Kidney (tissue), 22 donors: ENCODE data around the gene RAB3D. TPM values are rescaled to one million over a fixed set of nuclear protein-coding genes. Genes with fewer than 3 reads are reported as not detected.

Experiments
- DNase-seq, 5 donors: peaks; one replicate each; pipeline ENCODE4 v3.0.0-alpha.2; 2013 to 2020
- FAIRE-seq: peaks from 2 replicates; lab custom pipeline; 2012; peaks lifted over from hg19 to GRCh38; lab: Jason Lieb, UNC
- H3K27ac ChIP-seq, 2 donors: one replicate each; pipeline ENCODE4 v1.7.0; 2013; ENCODE audit warnings: low read depth in 2 of 2, low read length in 2 of 2, inconsistent platforms in 1 of 2
- H3K27me3 ChIP-seq: one replicate; pipeline ENCODE4 v1.7.1; 2013; ENCODE audit warnings: low read length, inconsistent platforms; ENCODE audit not compliant: control insufficient read depth, insufficient read depth
- H3K36me3 ChIP-seq, 3 donors: one replicate each; pipeline versions ENCODE4 v1.7.0 to v1.7.1; 2013; ENCODE audit warnings: low read length in 3 of 3, control low read depth in 1 of 3, inconsistent platforms in 1 of 3; ENCODE audit not compliant: insufficient read depth in 3 of 3, control insufficient read depth in 2 of 3
- H3K4me1 ChIP-seq, 3 donors: one replicate each; pipeline versions ENCODE4 v1.7.0 to v1.7.1; 2013; ENCODE audit warnings: low read length in 3 of 3, inconsistent platforms in 1 of 3, low read depth in 1 of 3; ENCODE audit not compliant: control insufficient read depth in 2 of 3, insufficient read depth in 2 of 3
- H3K4me3 ChIP-seq, 3 donors: one replicate each; pipeline versions ENCODE4 v1.7.0 to v1.8.1; 2013; ENCODE audit warnings: low read length in 3 of 3, control low read depth in 1 of 3, inconsistent platforms in 1 of 3
- H3K9ac ChIP-seq, 3 donors: one replicate each; pipeline versions ENCODE4 v1.7.0 to v1.7.1; 2013; ENCODE audit warnings: low read length in 3 of 3, control low read depth in 1 of 3, inconsistent platforms in 1 of 3
- H3K9me3 ChIP-seq, 3 donors: one replicate each; pipeline versions ENCODE4 v1.7.0 to v1.7.1; 2013; ENCODE audit warnings: low read length in 3 of 3, control low read depth in 1 of 3, inconsistent platforms in 1 of 3; ENCODE audit not compliant: control insufficient read depth in 2 of 3, insufficient read depth in 1 of 3
- CTCF ChIP-seq: IDR thresholded peaks from 3 replicates; pipeline ENCODE4 v1.5.1; 2012; ENCODE audit warnings: mild to moderate bottlenecking, moderate library complexity, borderline replicate concordance; ENCODE audit not compliant: insufficient read depth; ENCODE audit errors: extremely low read depth
- intact Hi-C: fragments of 100-400 bp; cut with DNase I; formaldehyde crosslinking; loops from one replicate; pipeline ENCODE4 v1.11.1; 2022
- long read RNA-seq, 10 donors: library from polyadenylated mRNA in 1 of 10; unstranded in 1 of 10; transcript quantifications; one replicate each; pipeline ENCODE4 v2.0.0 and lab custom pipeline, GENCODE V29; 2021 to 2026
- polyA plus RNA-seq: library from polyadenylated mRNA; stranded (reverse); fragments of 350-450 nt; fragmentation: Illumina TruSeq; extraction: RNeasy Lipid Tissue Mini Kit (QIAGEN cat#74804); gene quantifications from one replicate; pipeline ENCODE4 v1.2.3, GENCODE V29; 2014; ENCODE audit warnings: low read depth, low replicate concordance; ENCODE audit not compliant: insufficient read depth
- total RNA-seq: library from RNA; stranded (reverse); fragmentation: NEBNext Ultra II Directional; extraction: Animal tissue kit (Norgen Biotek cat#: 25700); gene quantifications from one replicate; pipeline ENCODE4 v1.2.1, GENCODE V29; 2021
- donor health status: control.
- donor health status: control.
- donor health status: control.
- donor health status: control.
- donor health status: control.
- donor health status: DM: yes; HTN: yes; CAD: no.
- donor health status: Normal renal cell carcinoma (clear cell type).

Gene RAB3D, protein sequence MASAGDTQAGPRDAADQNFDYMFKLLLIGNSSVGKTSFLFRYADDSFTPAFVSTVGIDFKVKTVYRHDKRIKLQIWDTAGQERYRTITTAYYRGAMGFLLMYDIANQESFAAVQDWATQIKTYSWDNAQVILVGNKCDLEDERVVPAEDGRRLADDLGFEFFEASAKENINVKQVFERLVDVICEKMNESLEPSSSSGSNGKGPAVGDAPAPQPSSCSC
- total RNA-seq (80.4 TPM), polyA plus RNA-seq (8.3 TPM)
- long read RNA-seq, donor 1, full-length matches to known transcripts: 2 of 2 reads
- long read RNA-seq, donor 1, partial matches to known transcripts: 0 of 2 reads
- long read RNA-seq, donor 1, other reads (novel, unspliced or antisense): 0 of 2 reads
- long read RNA-seq, donor 2, full-length matches to known transcripts: 4 of 4 reads
- long read RNA-seq, donor 2, partial matches to known transcripts: 0 of 4 reads
- long read RNA-seq, donor 2, other reads (novel, unspliced or antisense): 0 of 4 reads
- long read RNA-seq, donor 3, full-length matches to known transcripts: 5 of 5 reads
- long read RNA-seq, donor 3, partial matches to known transcripts: 0 of 5 reads
- long read RNA-seq, donor 3, other reads (novel, unspliced or antisense): 0 of 5 reads
- long read RNA-seq, donor 4, full-length matches to known transcripts: 3 of 3 reads
- long read RNA-seq, donor 4, partial matches to known transcripts: 0 of 3 reads
- long read RNA-seq, donor 4, other reads (novel, unspliced or antisense): 0 of 3 reads
- long read RNA-seq, donor 5: 0 reads
- long read RNA-seq, donor 6: 0 reads
- long read RNA-seq, donor 7, full-length matches to known transcripts: 58 of 63 reads
- long read RNA-seq, donor 7, partial matches to known transcripts: 2 of 63 reads
- long read RNA-seq, donor 7, other reads (novel, unspliced or antisense): 3 of 63 reads
- long read RNA-seq, donor 8, full-length matches to known transcripts: 3 of 3 reads
- long read RNA-seq, donor 8, partial matches to known transcripts: 0 of 3 reads
- long read RNA-seq, donor 8, other reads (novel, unspliced or antisense): 0 of 3 reads
- long read RNA-seq, donor 9, full-length matches to known transcripts: 2 of 2 reads
- long read RNA-seq, donor 9, partial matches to known transcripts: 0 of 2 reads
- long read RNA-seq, donor 9, other reads (novel, unspliced or antisense): 0 of 2 reads
- long read RNA-seq, donor 10, full-length matches to known transcripts: 1 of 1 reads
- long read RNA-seq, donor 10, partial matches to known transcripts: 0 of 1 reads
- long read RNA-seq, donor 10, other reads (novel, unspliced or antisense): 0 of 1 reads

DNA sequence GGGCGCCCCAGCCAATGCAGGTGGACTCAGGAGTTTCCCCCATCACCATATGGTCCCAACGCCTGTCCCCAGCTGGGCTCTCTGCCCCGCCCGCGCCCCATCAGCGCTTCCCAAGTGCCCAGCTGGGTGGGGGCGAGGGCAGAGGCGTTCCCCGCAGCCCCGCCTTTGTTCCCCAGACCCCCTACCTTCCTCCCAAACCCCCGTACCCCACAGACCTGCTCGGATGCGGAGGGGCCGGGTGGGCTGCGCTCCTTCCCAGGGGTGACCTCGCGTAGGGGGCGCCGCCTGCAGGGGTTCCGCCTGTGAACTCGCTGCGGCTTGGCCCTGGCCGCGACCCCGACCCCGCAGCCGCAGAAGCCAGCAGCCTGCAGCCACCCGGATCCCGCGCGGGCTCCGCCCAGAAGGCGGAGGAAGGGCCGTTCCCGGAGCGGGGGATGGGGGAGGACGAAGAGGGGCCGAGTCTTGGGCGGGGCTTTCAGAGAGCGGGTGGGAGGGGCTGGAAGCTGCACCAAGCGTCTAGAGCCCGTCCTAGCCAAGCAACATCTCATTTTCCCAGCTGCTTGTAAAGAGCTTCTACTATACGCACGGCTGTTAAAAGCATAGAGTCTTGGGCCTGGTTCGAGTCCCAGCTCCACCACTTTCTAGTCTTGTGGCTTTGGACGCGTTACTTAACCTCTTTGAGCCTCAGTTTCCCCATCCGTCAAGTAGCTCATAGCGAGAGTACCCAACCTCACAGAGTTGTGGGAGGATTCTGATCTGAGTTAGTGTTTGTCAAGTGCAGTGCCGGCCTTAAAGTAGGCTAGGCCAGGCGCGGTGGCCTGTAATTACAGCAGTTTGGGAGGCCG, at the start of gene RAB3D:
Gene RAB3D, minus strand, starts transcription at position 404 of the 845 bp plus-strand sequence. CDS start 2,258 bp downstream, outside the sequence.
- Histone ChIP-seq H3K27me3 (no peaks in the 10 kb centered on the region), H3K36me3 (peaks cover 0 to 7% (median 2%) of the 10 kb centered on the region in 3 donors), H3K9me3 (no peaks in the 10 kb centered on the region), H3K4me3 (peak within 1 kb of the TSS; percentile 43 to 67 (median 66)), H3K9ac (peak within 1 kb of the TSS in 2 of 3 donors; percentile 32 to 71), H3K27ac (peak within 1 kb of the TSS; percentile 40 to 57), H3K4me1 (peaks cover 0 to 10% (median 4%) of the 10 kb centered on the region in 3 donors)
- no peak for TF ChIP-seq CTCF
- intact Hi-C loops: no loop called here
- DNase-seq: peak; percentile 95 to 98 (median 96)
- no peak for FAIRE-seq

- DNase-seq: no peak
- no peak for FAIRE-seq
- intact Hi-C loops: no loop called here
- H3K4me1 ChIP-seq: peaks cover 0 to 9% (median 0%) of the 10 kb centered on the region in 3 donors
- no peaks in the 10 kb centered on the region for H3K36me3 ChIP-seq
- H3K4me3 ChIP-seq: no peak overlapping the region
- TF ChIP-seq CTCF: no peak
- peaks cover 3% of the 10 kb centered on the region for H3K27me3 ChIP-seq
- H3K9me3 ChIP-seq: peaks cover 0 to 6% (median 0%) of the 10 kb centered on the region in 3 donors
- no peak overlapping the region for H3K9ac ChIP-seq
- no peak overlapping the region for H3K27ac ChIP-seq
These were observed 47.9 kb upstream of the RAB3D start for GRCh38 chr19:11387162-11388034.
